Erythroblast (primary cell): ENCODE measurements around the gene DAB2.

Experiments used
- GATA1 ChIP-seq: IDR thresholded peaks from 2 replicates; pipeline ENCODE4 v1.6.1; 2011; ENCODE audit warnings: low read depth, mild to moderate bottlenecking, control low read depth, low read length, moderate library complexity
- POLR2A ChIP-seq: IDR thresholded peaks from 2 replicates; pipeline ENCODE4 v1.6.1; 2011; ENCODE audit warnings: mild to moderate bottlenecking, low read length

- TF ChIP-seq POLR2A (no peak), GATA1 (no peak)
These were observed 87.4 kb downstream of the DAB2 start for GRCh38 chr5:39337252-39337915.
